ENCODE results near the gene FAM43A.
A peak's percentile ranks its signal among the peaks of the same experiment; 100 is the strongest.

FAM43A gene

DNA sequence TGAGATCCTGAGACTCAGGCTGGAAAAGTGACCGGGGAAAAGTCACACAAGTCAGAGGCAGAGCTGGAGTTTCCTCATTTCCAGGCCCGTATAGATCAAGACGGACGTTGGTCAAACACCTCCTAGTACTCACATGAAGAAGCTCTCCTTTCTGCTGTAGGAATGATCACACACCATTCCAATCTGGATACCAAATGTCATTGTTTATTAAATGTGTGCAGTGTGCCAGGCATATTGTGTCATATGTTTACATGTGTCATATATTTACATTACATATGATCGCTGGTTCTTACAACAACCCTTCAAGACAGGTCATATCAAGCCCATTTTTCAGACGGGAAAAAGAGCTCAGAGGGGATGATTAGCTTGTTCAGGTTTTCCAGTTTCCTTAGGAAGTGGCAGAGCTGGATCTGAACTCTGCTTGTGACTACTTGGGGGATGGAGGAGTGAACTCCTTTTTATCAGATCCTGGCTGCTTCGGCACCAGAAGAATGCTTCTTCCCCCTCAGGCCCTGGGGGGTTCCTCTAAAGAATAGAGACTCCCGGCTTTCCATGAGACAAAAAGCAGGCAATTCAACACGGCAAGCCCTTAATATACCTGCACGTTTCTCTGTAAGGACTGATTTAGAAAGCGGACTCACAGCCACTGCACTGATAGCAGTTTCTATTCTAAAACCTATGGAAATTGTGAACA lies 41.9 kb downstream of the FAM43A start:
- Histone ChIP-seq H3K4me1 (ENCODE audit: control extremely low read depth in 1 of 4, control insufficient read depth in 4 of 4, insufficient read depth in 4 of 4, low read length in 3 of 4) (peaks cover 0 to 8% (median under 1%) of the 10 kb centered on the region in 4 experiments), H3K4me3 (ENCODE audit: control insufficient read depth in 1 of 7, extremely low read depth in 1 of 7, insufficient read depth in 4 of 7, low read depth in 2 of 7, low read length in 6 of 7) (no peak overlapping the region), H3K27ac (ENCODE audit: insufficient read depth in 1 of 2, low read depth in 1 of 2, low read length in 2 of 2, poor library complexity in 1 of 2, severe bottlenecking in 2 of 2) (no peak overlapping the region), H3K27me3 (replicated peaks in 2 of 5; ENCODE audit: control insufficient read depth in 4 of 5, insufficient read depth in 5 of 5, low read length in 4 of 5) (no peaks in the 10 kb centered on the region), H3K36me3 (ENCODE audit: control insufficient read depth in 4 of 4, insufficient read depth in 4 of 4, low read length in 3 of 4) (no peaks in the 10 kb centered on the region), H3K9me3 (ENCODE audit: control extremely low read depth in 1 of 5, control insufficient read depth in 4 of 5, insufficient read depth in 2 of 5, low read depth in 1 of 5, low read length in 4 of 5) (no peaks in the 10 kb centered on the region)
- POLR2A ChIA-PET = no interaction called here
- WGBS (ENCODE audit: insufficient coverage) = 99% methylated on average over 7 of the region's 11 CpGs
- DNase-seq = no peak
- CTCF ChIA-PET = interaction anchor here (1.1 to 1.2 kb wide), 2 partner anchors 9 to 12 kb away, joined by 4 read pairs; no protein-coding TSS in a partner anchor

DNA sequence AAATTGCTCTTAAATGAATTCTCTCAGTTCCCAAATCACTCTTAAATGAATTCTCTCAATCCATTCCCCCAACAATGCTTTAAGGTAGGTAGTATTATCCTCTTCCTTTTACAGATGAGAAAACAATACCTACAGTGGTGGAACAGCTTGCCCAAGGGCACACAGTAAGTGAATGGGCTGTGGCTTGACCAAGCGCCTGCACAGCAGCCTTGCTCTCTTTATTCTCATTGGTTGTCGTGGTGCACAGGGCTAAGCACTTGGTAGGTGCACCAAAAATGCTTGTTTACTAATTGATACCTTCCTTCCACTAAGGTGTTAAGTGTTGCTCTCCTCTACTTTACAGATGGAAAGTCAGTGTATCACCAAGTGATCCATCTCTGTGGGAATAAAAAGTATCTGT lies 43.3 kb downstream of the FAM43A start:
- POLR2A ChIA-PET = no interaction called here
- H3K27ac ChIP-seq (ENCODE audit: insufficient read depth in 1 of 2, low read depth in 1 of 2, low read length in 2 of 2, poor library complexity in 1 of 2, severe bottlenecking in 2 of 2) = no peak overlapping the region
- no peaks in the 10 kb centered on the region for H3K27me3 ChIP-seq (replicated peaks in 2 of 5; ENCODE audit: control insufficient read depth in 4 of 5, insufficient read depth in 5 of 5, low read length in 4 of 5)
- H3K4me1 ChIP-seq (ENCODE audit: control extremely low read depth in 1 of 4, control insufficient read depth in 4 of 4, insufficient read depth in 4 of 4, low read length in 3 of 4) = peaks cover 0 to 15% (median 2%) of the 10 kb centered on the region in 4 experiments
- WGBS (ENCODE audit: insufficient coverage) = 100% methylated on average over 1 of the region's 2 CpGs
- DNase-seq = no peak
- H3K36me3 ChIP-seq (ENCODE audit: control insufficient read depth in 4 of 4, insufficient read depth in 4 of 4, low read length in 3 of 4) = no peaks in the 10 kb centered on the region
- CTCF ChIA-PET = no interaction called here
- no peak overlapping the region for H3K4me3 ChIP-seq (ENCODE audit: control insufficient read depth in 1 of 7, extremely low read depth in 1 of 7, insufficient read depth in 4 of 7, low read depth in 2 of 7, low read length in 6 of 7)
- H3K9me3 ChIP-seq (ENCODE audit: control extremely low read depth in 1 of 5, control insufficient read depth in 4 of 5, insufficient read depth in 2 of 5, low read depth in 1 of 5, low read length in 4 of 5) = no peaks in the 10 kb centered on the region

DNA sequence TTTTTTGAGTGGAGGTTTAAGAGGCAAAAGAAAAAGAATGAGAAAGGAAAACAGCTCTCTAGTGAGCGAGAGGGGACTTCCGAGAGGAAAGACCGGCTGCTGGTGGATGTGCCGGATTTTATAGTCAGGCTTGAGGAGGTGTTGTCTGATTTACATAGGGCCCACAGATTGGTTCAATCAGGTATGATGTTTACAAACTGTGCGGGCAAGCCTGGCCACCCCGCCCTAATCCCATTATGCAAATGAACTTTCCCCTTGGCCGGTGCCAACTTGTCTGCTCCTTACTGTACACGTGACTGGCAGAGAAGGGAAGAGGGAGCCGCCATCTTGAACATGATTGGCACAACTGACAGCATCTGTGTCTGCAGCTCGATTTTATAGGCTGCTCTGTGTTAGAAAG lies 44.7 kb downstream of the FAM43A start:
- 91% methylated on average over 7 of the region's 10 CpGs for WGBS (ENCODE audit: insufficient coverage)
- no peak overlapping the region for H3K4me3 ChIP-seq (ENCODE audit: control insufficient read depth in 1 of 7, extremely low read depth in 1 of 7, insufficient read depth in 4 of 7, low read depth in 2 of 7, low read length in 6 of 7)
- H3K27ac ChIP-seq (ENCODE audit: insufficient read depth in 1 of 2, low read depth in 1 of 2, low read length in 2 of 2, poor library complexity in 1 of 2, severe bottlenecking in 2 of 2) = no peak overlapping the region
- H3K36me3 ChIP-seq (ENCODE audit: control insufficient read depth in 4 of 4, insufficient read depth in 4 of 4, low read length in 3 of 4) = no peaks in the 10 kb centered on the region
- DNase-seq = no peak
- H3K9me3 ChIP-seq (ENCODE audit: control extremely low read depth in 1 of 5, control insufficient read depth in 4 of 5, insufficient read depth in 2 of 5, low read depth in 1 of 5, low read length in 4 of 5) = peaks cover 0 to under 1% (median 0%) of the 10 kb centered on the region in 5 experiments
- H3K27me3 ChIP-seq (replicated peaks in 2 of 5; ENCODE audit: control insufficient read depth in 4 of 5, insufficient read depth in 5 of 5, low read length in 4 of 5) = no peaks in the 10 kb centered on the region
- peaks cover 0 to 15% (median 2%) of the 10 kb centered on the region in 4 experiments for H3K4me1 ChIP-seq (ENCODE audit: control extremely low read depth in 1 of 4, control insufficient read depth in 4 of 4, insufficient read depth in 4 of 4, low read length in 3 of 4)
- CTCF ChIA-PET = no interaction called here
- POLR2A ChIA-PET = no interaction called here

DNA sequence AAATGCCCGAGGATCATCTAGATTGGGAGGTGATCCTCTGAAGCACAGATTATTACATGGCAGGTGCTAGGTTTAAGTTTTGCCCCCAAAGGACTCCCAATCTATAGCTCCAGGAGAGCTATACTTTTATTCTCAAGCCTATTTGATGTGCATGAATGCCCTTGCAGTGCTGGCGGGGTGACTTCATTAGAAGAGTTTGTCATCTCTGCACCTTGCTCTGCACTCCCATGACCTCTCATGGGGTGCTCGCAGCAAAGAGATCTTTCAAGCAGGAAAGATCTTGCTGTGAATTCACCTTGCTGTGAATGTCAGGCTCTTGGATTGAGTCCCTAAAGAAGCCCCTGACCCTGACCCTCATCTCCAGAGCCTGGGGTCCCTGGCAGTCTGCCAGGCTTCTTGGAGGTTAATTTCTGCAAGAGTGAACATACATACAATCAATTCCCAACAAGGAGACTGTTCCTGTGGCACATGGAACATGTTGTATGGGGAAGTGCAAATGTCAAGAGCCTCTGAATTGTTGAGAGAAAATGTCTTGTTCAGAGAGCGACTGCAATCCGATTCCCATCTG lies 45.9 kb downstream of the FAM43A start:
- 94% methylated on average over 3 of the region's 5 CpGs for WGBS (ENCODE audit: insufficient coverage)
- no peaks in the 10 kb centered on the region for H3K27me3 ChIP-seq (replicated peaks in 2 of 5; ENCODE audit: control insufficient read depth in 4 of 5, insufficient read depth in 5 of 5, low read length in 4 of 5)
- CTCF ChIA-PET = no interaction called here

DNA sequence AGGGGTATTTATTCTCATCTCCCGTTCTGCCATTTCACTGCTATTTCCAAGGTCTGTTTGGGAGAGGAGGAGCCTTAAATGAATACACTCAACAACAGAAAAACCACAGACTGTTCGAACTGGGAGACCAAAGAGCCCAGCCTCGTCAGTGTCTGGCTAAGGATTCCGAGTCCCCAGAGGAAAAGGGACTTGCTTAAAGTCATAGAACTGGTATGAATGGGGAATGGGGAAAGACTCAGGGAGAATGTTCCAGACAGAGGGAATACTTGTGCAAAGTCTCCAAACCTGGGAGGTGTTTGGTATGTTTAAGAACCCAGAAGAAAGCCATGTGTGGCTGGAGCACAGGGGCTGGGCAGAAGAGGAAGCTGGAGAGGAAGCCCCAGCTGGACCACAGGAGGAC lies 46.9 kb downstream of the FAM43A start:
- Histone ChIP-seq H3K4me3 (ENCODE audit: control insufficient read depth in 1 of 7, extremely low read depth in 1 of 7, insufficient read depth in 4 of 7, low read depth in 2 of 7, low read length in 6 of 7) (no peak overlapping the region), H3K9me3 (ENCODE audit: control extremely low read depth in 1 of 5, control insufficient read depth in 4 of 5, insufficient read depth in 2 of 5, low read depth in 1 of 5, low read length in 4 of 5) (peaks cover 0 to 1% (median 0%) of the 10 kb centered on the region in 5 experiments), H3K36me3 (ENCODE audit: control insufficient read depth in 4 of 4, insufficient read depth in 4 of 4, low read length in 3 of 4) (no peaks in the 10 kb centered on the region), H3K27me3 (replicated peaks in 2 of 5; ENCODE audit: control insufficient read depth in 4 of 5, insufficient read depth in 5 of 5, low read length in 4 of 5) (no peaks in the 10 kb centered on the region), H3K27ac (ENCODE audit: insufficient read depth in 1 of 2, low read depth in 1 of 2, low read length in 2 of 2, poor library complexity in 1 of 2, severe bottlenecking in 2 of 2) (no peak overlapping the region), H3K4me1 (ENCODE audit: control extremely low read depth in 1 of 4, control insufficient read depth in 4 of 4, insufficient read depth in 4 of 4, low read length in 3 of 4) (peaks cover 0 to 30% (median 19%) of the 10 kb centered on the region in 4 experiments)
- ChIA-PET CTCF (interaction anchor here (0.6 kb wide), 1 partner anchor 36 kb away, joined by 3 read pairs; no protein-coding TSS in a partner anchor), POLR2A (no interaction called here)
- peak in 1 of 3 donors; percentile 29 for DNase-seq
- WGBS (ENCODE audit: insufficient coverage) = 94% methylated on average over 2 of the region's 4 CpGs

More for the DNA sequence above, 45.9 kb downstream of the FAM43A start:
- POLR2A ChIA-PET = no interaction called here
- peaks cover 0 to 1% (median 0%) of the 10 kb centered on the region in 5 experiments for H3K9me3 ChIP-seq (ENCODE audit: control extremely low read depth in 1 of 5, control insufficient read depth in 4 of 5, insufficient read depth in 2 of 5, low read depth in 1 of 5, low read length in 4 of 5)
- no peak overlapping the region for H3K27ac ChIP-seq (ENCODE audit: insufficient read depth in 1 of 2, low read depth in 1 of 2, low read length in 2 of 2, poor library complexity in 1 of 2, severe bottlenecking in 2 of 2)
- no peak for DNase-seq
- H3K36me3 ChIP-seq (ENCODE audit: control insufficient read depth in 4 of 4, insufficient read depth in 4 of 4, low read length in 3 of 4) = no peaks in the 10 kb centered on the region
- peaks cover 0 to 21% (median 10%) of the 10 kb centered on the region in 4 experiments for H3K4me1 ChIP-seq (ENCODE audit: control extremely low read depth in 1 of 4, control insufficient read depth in 4 of 4, insufficient read depth in 4 of 4, low read length in 3 of 4)
- no peak overlapping the region for H3K4me3 ChIP-seq (ENCODE audit: control insufficient read depth in 1 of 7, extremely low read depth in 1 of 7, insufficient read depth in 4 of 7, low read depth in 2 of 7, low read length in 6 of 7)

DNA sequence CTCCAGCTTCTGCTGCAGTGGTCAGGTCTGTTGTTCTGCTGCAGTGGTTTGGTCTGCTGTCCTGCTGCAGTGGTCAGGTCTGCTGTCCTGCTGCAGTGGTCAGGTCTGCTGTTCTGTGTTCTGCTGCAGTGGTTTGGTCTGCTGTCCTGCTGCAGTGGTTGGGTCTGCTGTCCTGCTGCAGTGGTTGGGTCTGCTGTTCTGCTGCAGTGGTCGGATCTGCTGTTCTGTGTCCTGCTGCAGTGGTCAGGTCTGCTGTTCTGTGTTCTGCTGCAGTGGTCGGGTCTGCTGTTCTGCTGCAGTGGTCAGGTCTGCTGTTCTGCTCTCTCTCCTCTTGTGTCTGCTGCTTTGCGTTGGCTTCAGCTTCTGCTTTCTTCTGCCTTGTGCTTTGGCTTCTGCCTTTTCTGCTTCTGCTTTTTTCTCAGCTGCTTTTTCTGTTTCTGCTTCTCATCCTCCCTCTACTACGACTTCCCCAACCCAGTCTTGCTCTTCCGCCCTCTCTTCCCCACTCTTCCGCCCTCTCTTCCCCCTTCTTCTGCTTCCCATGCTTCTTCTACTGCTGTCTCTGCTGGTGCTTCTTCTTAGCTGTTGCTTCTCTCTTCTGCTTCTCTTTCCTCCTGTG lies 50.7 kb downstream of the FAM43A start:
- H3K4me1 ChIP-seq (ENCODE audit: control extremely low read depth in 1 of 4, control insufficient read depth in 4 of 4, insufficient read depth in 4 of 4, low read length in 3 of 4) = peaks cover 2 to 42% (median 22%) of the 10 kb centered on the region in 4 experiments
- CTCF ChIA-PET = interaction anchor here (0.6 to 1.4 kb wide), 6 partner anchors 18 to 782 kb away, joined by 3 to 6 read pairs (median 4); partner anchors contain the start of gene LSG1
- POLR2A ChIA-PET = interaction anchor here (1.0 to 1.6 kb wide), 2 partner anchors 47 to 49 kb away, joined by 3 to 6 read pairs; no protein-coding TSS in a partner anchor

More for the DNA sequence above, 50.7 kb downstream of the FAM43A start:
- Histone ChIP-seq H3K36me3 (ENCODE audit: control insufficient read depth in 4 of 4, insufficient read depth in 4 of 4, low read length in 3 of 4) (no peaks in the 10 kb centered on the region), H3K4me3 (ENCODE audit: control insufficient read depth in 1 of 7, extremely low read depth in 1 of 7, insufficient read depth in 4 of 7, low read depth in 2 of 7, low read length in 6 of 7) (peak overlapping the region in 2 of 7 experiments; percentile 23 to 38), H3K9me3 (ENCODE audit: control extremely low read depth in 1 of 5, control insufficient read depth in 4 of 5, insufficient read depth in 2 of 5, low read depth in 1 of 5, low read length in 4 of 5) (peaks cover 0 to 1% (median 0%) of the 10 kb centered on the region in 5 experiments), H3K27me3 (replicated peaks in 2 of 5; ENCODE audit: control insufficient read depth in 4 of 5, insufficient read depth in 5 of 5, low read length in 4 of 5) (no peaks in the 10 kb centered on the region), H3K27ac (ENCODE audit: insufficient read depth in 1 of 2, low read depth in 1 of 2, low read length in 2 of 2, poor library complexity in 1 of 2, severe bottlenecking in 2 of 2) (peak overlapping the region in 1 of 2 experiments; percentile 27)
- 3% methylated on average over 6 of the region's 6 CpGs for WGBS (ENCODE audit: insufficient coverage)
- peak; percentile 69 to 94 (median 93) for DNase-seq
